HG02973 (cell line): ENCODE measurements around the gene MRRF.

ENCODE experiments used
- ATAC-seq: cut with Tn5 transposase; IDR thresholded peaks from one replicate; pipeline ENCODE4 v1.9.1; 2021; ENCODE audit warnings: moderate library complexity; ENCODE audit not compliant: unreplicated experiment

Gene MRRF

GRCh38 chr9:122264360-122265148 is at the start of gene MRRF, which contains the start of gene RBM18:
MRRF (plus strand) TSS chr9:122264882; CDS start chr9:122270892, 6,010 bp downstream.
RBM18 (minus strand) TSS chr9:122264840; CDS start chr9:122261492, 3,348 bp downstream.
- ATAC-seq = peak; percentile 83

DNA sequence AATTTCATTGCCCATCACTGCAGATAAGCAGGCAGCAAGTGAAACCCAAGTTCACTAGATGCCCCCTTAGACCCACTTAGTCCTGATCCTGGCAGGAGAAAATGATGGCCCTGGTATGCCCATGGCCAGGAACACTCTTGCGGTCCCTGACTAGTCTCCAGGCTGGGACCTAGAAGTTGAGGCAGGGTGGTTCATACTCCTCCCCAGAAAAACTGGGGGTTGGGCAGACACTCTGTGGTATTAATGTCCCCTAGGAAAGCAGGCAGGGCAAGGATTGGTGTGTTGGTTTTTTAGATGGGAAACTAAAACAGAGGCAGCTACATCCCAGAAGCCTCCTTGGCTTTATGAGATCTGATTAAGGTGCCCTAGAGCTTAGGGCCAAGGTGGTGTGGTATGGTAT is 49.0 kb upstream of the MRRF start:
- ATAC-seq = no peak

DNA sequence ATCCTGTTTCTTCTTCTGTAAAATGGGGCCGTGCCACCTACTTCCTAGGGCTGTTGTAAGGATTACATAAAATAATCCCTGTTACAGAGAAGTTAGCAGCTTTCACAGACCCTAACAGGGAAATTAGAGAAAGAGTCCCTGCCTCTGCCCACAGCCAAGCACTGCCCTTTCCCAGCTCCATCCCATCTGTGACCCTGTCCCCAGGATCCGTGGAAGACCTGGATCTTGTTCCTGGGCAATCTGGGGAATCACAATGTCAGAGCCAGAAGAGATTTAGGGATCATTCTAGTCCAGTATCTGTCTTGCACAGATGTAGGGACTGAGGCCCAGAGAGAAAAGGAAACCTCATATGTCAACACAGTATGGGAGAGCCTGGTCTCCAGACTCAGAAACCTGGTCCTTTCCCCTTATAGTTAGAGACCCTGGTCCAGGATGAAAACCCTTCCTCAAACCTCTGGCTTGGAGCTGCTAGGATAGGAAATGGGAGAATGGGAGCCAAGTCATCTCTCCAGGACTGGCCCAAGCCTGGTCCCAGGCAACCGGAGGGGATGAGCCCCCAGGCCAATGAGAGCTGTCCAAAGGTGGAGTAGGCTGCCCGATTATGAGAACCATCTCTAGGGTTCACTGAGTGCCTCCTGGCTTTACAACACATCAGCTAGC is 48.4 kb upstream of the MRRF start:
- no peak for ATAC-seq

DNA sequence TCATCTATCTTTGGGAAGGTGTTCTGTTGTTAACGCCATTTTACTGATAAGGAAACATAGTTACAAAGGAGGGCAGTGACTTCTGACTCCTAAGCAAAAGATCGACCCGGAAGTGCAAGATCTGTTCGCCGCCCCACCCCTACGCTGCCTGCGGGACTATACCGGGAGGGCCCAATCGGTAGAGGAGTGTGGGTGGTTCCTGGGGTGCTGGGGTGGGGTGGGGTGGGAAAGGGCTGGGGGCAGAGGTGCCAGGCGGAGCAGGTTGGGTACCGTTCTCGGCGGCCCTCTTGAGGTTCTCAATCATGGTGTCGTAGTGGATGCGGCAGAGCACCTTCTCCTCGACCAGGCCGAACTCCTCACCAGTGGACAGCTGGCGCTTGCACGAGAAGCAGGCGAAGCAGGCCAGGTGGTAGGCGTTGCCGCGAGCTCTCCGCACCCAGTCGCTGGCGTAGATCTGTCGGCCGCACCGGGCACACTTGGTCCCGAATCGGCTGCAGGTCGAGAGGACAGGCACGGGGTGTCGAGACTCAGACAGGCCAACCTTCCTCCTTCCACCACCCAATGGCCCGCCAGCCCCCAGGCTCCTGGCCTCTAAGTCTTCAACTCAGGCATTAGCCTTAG is 47.8 kb upstream of the MRRF start:
- ATAC-seq = no peak

GRCh38 chr9:122217640-122218039 is 47.0 kb upstream of the MRRF start:
- ATAC-seq = no peak

- ATAC-seq = no peak
Measured at GRCh38 chr9:122218071-122218934, 46.4 kb upstream of the MRRF start.

DNA sequence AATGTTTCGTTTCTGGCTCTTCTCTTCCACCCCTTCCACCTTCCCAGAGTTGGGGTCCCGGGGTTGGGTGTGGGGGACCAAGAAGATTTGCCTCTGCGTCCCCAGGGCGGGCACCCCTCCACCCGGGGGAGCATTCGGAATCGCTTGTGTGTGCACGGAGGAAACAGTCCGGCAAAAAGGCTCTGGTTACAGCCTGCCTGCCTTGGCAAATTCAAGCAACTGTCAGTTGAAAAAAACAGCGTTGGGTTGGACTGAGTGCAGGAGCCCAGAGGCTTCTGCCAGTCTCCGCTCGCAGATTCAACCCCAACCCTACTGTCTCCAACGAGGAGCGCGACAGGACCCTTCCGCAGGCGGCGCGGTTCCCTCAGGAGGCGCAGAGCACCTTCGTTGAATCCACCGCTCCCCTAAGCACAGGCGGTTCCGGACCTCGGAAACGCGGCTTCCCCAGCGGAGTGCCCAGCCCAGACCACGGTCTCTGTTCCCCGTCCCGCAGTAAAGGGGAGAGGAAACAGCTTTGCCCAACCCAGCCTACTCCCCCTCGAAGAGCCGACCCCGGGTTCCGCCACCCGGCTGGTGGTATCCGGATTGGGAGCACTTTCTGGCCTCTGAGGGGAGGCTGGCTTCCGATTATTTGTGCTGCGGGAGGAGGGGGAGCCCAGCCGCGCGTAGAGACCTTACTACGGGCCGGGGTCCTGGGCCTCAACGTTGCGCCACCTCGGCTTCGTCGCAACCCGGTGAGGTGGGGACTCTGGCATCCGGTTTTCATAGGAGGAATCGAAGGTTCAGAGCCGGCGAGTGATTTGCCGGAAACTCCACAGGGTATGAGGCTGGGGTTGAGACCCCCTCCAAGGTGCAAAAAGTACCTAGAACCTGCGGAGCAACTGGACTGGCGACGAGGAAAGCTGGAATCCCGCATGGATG is 45.5 kb upstream of the MRRF start:
- no peak for ATAC-seq

DNA sequence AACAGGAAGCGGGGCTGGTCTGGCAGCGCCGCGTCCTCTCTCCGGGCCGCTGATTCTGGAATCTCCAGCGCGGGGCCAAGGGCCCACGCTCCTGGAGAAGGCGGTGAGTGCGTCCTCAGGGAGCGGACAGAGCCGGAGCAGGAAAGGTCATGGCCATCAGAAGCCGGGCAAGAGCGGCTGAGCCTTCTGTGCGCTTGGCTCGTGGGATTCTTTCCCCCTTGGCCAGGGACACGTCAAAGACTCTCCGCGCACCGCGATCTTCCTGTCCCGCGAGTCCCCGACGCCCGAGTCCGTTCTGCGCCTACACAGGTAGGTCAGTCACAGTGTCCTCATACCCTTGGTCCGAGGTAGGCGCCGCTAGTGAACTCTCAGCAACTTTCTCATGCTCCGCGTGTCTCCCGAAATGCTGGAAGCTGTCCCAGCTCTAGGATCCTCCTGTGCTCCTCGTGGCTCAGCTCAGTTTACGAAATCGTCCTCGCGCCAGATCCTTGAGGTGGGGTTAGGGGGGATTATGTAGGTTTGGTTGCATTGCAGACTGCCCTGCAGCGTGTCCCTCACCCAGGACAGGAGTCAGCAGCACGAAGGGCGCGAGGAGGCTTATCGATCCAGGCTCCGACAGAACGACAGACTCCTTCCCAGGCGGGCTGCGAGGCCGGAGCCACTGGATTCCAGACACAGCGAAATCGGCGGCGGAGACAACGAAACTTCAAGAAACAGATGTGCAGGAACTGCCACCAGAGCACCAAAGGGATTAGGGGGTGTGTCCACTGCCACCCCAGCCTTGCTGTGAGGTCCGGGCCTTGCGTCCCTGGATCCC is 44.6 kb upstream of the MRRF start:
- no peak for ATAC-seq

GRCh38 chr9:122220673-122221182 is 44.0 kb upstream of the MRRF start:
- no peak for ATAC-seq

DNA sequence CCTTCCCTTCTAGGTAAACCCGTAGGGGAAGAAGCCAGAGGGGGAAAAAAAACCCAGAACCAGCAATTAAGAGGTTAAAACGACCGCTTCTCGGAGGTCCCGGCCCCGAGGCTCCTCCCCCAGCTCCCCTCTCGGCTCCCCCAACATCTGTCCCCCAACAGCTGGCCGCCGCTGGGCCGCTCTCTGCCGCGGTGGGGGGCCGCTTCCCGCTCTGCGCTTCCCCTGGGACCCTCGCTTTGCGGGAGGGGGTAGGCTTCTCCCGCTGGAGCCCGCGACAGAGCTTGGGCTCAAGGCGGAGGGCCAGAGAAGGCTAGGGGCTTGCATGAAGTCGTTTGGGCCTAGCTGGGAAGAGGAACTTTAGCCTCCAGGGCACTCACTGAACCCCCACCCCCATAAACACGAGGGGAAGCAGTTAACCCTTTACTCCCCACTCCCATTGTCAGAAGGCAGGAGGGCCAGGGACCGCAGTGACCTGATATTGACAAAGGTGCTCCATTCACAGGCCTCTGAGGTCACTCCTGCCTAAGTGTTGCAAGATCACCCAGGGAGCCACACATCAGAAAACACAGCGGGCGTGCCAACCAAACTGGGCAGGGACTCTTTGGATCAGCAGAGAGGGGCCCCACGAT is 43.4 kb upstream of the MRRF start:
- no peak for ATAC-seq

DNA sequence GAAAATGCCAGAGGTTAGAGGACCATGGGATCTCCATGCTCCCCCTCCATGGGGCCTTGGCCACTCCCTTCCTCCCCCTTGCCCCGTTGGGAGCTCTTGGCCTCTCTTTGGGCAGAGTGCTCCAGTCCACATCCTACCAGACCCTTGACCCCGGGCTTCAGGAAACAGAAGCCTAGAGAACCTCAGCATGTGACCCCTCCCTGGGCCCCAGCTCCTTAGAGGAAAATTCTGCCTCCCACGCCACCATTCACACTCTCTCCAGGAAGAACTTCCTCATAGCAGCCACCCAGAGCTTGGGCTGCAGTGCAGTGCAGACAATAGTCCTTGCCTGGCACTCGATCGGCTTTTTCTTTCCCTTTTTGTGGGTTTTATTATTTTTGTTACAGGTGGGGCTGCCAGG is 41.9 kb upstream of the MRRF start:
- ATAC-seq = no peak

DNA sequence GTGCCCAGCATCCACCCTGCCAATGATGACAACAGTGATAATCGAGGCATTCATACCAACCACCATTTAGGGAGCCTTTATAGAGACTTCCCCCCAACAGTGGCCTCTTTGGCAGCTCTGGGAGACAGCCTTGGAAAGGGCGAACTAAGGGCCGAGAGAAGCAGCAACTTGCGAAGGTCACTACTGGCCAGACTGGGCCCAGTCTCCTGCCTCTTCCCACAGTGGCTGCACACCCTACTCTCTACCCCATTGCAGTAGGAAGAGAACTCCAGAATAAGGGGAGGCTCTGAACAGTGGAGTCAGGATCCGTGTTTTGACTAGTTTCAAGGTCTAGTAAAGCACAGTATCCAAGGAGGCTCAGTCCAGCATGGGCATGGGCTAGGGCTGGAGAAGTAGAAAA is 41.2 kb upstream of the MRRF start:
- ATAC-seq = no peak

DNA sequence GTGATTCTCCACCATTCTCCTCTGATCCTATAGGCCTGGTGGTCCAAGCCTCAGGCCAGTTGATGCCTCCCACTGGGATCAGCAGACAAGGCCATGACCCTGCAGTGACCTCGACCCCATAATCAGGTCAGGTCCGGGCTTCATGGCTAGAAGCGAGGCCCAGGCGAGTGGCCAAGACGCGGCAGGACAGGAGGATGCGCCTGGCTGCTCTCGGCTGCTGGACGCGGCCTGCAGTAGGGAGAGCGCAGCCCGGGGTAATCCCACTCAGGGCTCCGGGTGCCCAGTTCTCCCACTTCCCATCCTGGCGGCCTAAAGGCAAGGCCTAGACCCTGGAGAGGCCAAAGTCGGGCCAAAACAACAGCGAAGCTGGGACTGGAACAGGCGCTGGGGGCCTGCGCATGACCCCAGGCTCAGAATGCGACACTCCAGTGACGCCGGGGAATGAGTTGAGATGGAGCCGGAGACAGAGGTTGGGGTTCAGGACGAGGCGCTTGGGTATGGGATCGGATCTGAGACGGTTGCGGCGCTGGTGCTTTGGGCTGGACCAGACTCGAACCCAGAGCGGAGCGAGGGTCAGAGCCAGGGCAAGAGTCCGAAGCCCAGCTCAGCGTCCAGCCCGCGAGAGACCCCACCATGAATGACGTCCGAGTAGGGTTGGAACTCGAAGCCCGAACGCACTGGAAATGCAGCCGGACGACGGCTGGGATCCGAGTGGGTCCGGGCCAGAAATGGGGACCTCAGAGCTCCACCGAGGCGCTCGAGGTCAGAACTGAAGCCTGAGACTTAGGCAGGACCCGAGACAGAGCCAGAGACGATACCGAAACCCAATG is 39.2 kb upstream of the MRRF start:
- ATAC-seq = no peak

DNA sequence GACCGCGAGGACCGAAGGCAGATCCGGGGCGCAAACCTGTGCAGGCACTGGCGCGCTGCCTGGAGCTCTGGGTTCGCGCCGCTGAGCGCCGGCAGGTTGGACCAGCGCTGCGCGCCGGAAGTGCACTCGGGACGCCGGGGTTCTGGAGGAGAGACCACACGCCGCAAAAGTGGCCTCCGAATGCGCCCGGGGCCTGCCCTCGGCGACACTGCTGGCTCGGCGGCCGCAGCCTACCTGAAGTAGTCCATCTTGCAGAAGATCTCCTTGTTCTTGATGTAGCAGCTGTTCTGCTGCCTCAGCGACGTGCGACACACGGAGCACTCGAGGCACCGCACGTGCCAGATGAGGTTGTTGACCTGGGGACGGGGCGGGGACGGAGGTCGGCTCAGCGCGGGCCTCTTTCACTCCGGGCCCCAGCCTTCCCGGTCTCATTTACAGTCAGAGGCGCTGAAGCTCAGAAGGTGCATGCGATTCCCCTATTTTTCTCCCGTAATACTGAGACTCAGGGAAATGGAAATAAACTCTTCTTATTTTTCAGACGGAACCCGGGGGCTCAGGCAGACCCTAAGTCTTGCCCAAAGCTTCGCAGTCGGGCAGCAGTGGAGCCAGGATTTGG is 38.4 kb upstream of the MRRF start:
- ATAC-seq = no peak

- ATAC-seq = no peak
Measured at GRCh38 chr9:122226758-122227574, 37.7 kb upstream of the MRRF start.

DNA sequence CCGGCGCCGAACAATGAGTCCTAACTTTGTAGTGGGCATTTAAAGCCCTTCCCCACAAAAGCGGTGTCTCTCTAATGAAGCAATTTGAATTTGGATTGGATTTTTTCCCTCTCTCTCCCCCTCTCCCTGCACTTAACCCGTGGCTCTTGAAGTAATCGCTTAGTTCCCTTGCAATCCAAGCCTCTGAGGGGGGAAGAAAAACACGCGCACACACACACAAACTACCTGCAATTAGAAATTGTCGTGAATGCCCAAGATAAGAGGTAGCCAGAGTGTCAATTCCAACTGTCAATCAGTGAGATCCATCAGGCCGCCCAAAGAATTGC is 37.1 kb upstream of the MRRF start:
- ATAC-seq = no peak

DNA sequence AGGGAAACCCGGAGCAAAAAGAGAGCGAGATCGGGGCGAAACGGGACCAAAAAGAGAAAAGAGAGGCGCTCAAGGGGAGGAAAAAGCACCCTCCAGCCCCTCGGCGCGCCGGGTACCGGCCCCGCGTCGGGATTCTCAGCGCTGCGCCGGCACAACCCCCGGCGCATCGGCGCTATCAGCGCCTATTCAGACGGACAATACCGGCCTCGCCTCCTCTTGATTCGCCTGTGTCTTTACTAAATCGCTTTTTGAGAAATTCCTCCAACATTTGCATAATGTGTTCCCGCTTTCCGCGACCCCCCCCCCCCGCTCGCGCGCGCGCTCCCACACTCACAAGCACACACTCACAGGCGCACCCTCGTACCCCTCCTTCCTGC is 36.5 kb upstream of the MRRF start:
- ATAC-seq = no peak
